Brain microvascular endothelial cell (primary cell): ENCODE data around the gene TTC1.
"Not testable (repeated sequence)": the region's sequence is repeated elsewhere in the genome, so short reads cannot be mapped to it uniquely, and the experiment has no call there.

ENCODE experiments used
- DNase-seq: peaks from one replicate; pipeline ENCODE4 v3.0.0-alpha.2; 2020
- H3K27ac ChIP-seq: fragments of 250-450 bp; sonication (Bioruptor Pico); 2 replicates; pipeline ENCODE4 v1.5.1; 2020; ENCODE audit warnings: mild to moderate bottlenecking, moderate library complexity
- H3K27me3 ChIP-seq: fragments of 250-450 bp; sonication (Bioruptor Pico); replicated peaks from 2 replicates; pipeline ENCODE4 v1.5.1; 2020; ENCODE audit warnings: mild to moderate bottlenecking
- H3K36me3 ChIP-seq: fragments of 250-450 bp; sonication (Bioruptor Pico); replicated peaks from 2 replicates; pipeline ENCODE4 v1.5.1; 2020; ENCODE audit warnings: mild to moderate bottlenecking
- H3K4me3 ChIP-seq: 2 replicates; pipeline ENCODE4 v1.5.1; 2011; ENCODE audit warnings: low read depth, mild to moderate bottlenecking, control low read depth, low read length, moderate library complexity
- in situ Hi-C: cut with HindIII; loops from 2 replicates; pipeline ENCODE4 v1.10.0; 2017; ENCODE audit warnings: low sequenced_read_pairs, low pct_ligation_motif_present
- TF ChIP-seq, protein P1 (sequence below): IDR thresholded peaks from 2 replicates; pipeline ENCODE4 v1.5.1; 2011; ENCODE audit warnings: low read depth, mild to moderate bottlenecking, moderate library complexity, low read length, control low read depth, inconsistent platforms; ENCODE audit errors: missing control alignments

Gene TTC1

DNA sequence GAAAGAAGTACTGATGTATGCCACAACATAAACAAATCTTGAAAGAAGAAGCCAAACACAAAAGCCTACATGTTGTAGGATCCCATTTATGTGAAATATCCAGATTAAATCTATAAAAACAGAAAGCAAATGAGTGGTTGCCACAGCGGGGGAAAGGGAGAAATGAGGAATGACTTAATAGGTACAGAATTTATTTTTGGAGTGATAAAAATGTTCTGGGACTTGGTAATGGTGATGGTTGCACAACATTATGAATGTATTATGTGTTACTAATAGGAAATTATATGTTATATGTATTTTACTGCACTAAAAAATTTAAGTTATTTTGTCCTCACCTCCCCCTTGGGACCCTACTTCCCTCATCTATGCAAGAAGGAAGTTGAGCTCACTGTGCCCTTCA lies 16.4 kb upstream of the TTC1 start:
- Histone ChIP-seq H3K36me3 (no peaks in the 10 kb centered on the region), H3K27me3 (no peaks in the 10 kb centered on the region), H3K27ac (no peak overlapping the region), H3K4me3 (no peak overlapping the region)
- DNase-seq, result no peak
- in situ Hi-C loops, result no loop called here
- TF ChIP-seq, protein P1, sequence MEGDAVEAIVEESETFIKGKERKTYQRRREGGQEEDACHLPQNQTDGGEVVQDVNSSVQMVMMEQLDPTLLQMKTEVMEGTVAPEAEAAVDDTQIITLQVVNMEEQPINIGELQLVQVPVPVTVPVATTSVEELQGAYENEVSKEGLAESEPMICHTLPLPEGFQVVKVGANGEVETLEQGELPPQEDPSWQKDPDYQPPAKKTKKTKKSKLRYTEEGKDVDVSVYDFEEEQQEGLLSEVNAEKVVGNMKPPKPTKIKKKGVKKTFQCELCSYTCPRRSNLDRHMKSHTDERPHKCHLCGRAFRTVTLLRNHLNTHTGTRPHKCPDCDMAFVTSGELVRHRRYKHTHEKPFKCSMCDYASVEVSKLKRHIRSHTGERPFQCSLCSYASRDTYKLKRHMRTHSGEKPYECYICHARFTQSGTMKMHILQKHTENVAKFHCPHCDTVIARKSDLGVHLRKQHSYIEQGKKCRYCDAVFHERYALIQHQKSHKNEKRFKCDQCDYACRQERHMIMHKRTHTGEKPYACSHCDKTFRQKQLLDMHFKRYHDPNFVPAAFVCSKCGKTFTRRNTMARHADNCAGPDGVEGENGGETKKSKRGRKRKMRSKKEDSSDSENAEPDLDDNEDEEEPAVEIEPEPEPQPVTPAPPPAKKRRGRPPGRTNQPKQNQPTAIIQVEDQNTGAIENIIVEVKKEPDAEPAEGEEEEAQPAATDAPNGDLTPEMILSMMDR, result no peak

- H3K27ac ChIP-seq, result no peak overlapping the region
- H3K27me3 ChIP-seq, result no peaks in the 10 kb centered on the region
- in situ Hi-C loops, result no loop called here
- H3K36me3 ChIP-seq, result no peaks in the 10 kb centered on the region
- DNase-seq, result no peak
- TF ChIP-seq, protein P1, result no peak
- no peak overlapping the region for H3K4me3 ChIP-seq
Measured at GRCh38 chr5:159993194-159993593, 15.7 kb upstream of the TTC1 start.

GRCh38 chr5:159995907-159996306 lies 13.0 kb upstream of the TTC1 start:
- H3K27ac ChIP-seq, result no peak overlapping the region
- H3K4me3 ChIP-seq, result no peak overlapping the region
- in situ Hi-C loops, result no loop called here
- DNase-seq, result no peak
- no peaks in the 10 kb centered on the region for H3K27me3 ChIP-seq
- H3K36me3 ChIP-seq, result no peaks in the 10 kb centered on the region
- TF ChIP-seq, protein P1, result no peak

- Histone ChIP-seq H3K27me3 (no peaks in the 10 kb centered on the region), H3K4me3 (no peak overlapping the region), H3K36me3 (no peaks in the 10 kb centered on the region), H3K27ac (no peak overlapping the region)
- no peak for DNase-seq
- in situ Hi-C loops, result no loop called here
- TF ChIP-seq, protein P1, result no peak
Measured at GRCh38 chr5:160001457-160001856, 7.5 kb upstream of the TTC1 start.

GRCh38 chr5:160007514-160007913 lies 1.4 kb upstream of the TTC1 start:
- Histone ChIP-seq H3K4me3 (no peak overlapping the region), H3K36me3 (peaks cover 8% of the 10 kb centered on the region), H3K27ac (no peak overlapping the region), H3K27me3 (no peaks in the 10 kb centered on the region)
- in situ Hi-C loops, result no loop called here
- TF ChIP-seq, protein P1, result no peak
- DNase-seq, result no peak

DNA sequence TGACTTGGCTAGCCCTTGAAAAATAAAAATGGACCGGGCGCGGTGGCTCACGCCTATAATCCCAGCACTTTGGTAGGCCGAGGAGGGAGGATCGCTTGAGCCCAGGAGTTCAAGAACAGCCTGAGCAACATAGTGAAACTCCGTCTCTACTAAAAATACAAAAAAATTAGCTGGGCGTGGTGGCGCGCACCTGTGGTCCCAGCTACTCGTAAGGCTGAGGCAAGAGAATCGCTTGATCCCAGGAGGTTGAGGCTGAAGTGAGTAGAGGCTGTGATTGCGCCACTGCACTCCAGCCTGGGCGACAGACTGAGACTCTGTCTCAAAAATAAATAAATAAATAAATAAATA lies 436 bp upstream of the TTC1 start:
- peak overlapping the region; percentile 22 for H3K4me3 ChIP-seq
- DNase-seq, H3K27me3 ChIP-seq, H3K27ac ChIP-seq, in situ Hi-C loops: not testable (repeated sequence)
- H3K36me3 ChIP-seq, result peaks cover 11% of the 10 kb centered on the region
